Heart right ventricle (tissue), 16 donors: Measurements from ENCODE around the gene ANKRD13D. TPM values are rescaled to one million over a fixed set of nuclear protein-coding genes. Genes with fewer than 3 reads are reported as not detected.

Experiments used
- ATAC-seq, 8 donors: fragments of 200-7000 bp; cut with Tn5 transposase; one replicate each; pipeline ENCODE4 v1.9.1; 2020; ENCODE audit warnings: mild to moderate bottlenecking in 8 of 8, moderate library complexity in 8 of 8, moderate number of reproducible peaks in 1 of 8
- DNase-seq, 2 donors: peaks; one replicate each; pipeline ENCODE4 v3.0.0-alpha.2; 2020
- H3K27ac ChIP-seq, 10 donors: fragments of 200-600 bp; sonication (generic) in 2 of 10; one replicate each; pipeline versions ENCODE4 v1.5.0 to v1.8.0; 2020 to 2022; ENCODE audit warnings: mild to moderate bottlenecking in 3 of 10
- H3K27me3 ChIP-seq, 7 donors: fragments of 200-600 bp; one replicate each; pipeline ENCODE4 v1.8.0; 2021 to 2022; ENCODE audit warnings: mild to moderate bottlenecking in 2 of 7
- H3K36me3 ChIP-seq, 9 donors: fragments of 200-600 bp; sonication (generic) in 1 of 9; one replicate each; pipeline versions ENCODE4 v1.5.0 to v1.8.0; 2020 to 2022; ENCODE audit warnings: mild to moderate bottlenecking in 2 of 9
- H3K4me1 ChIP-seq, 9 donors: fragments of 200-600 bp; sonication (generic) in 1 of 9; one replicate each; pipeline versions ENCODE4 v1.5.0 to v1.8.0; 2020 to 2022; ENCODE audit warnings: mild to moderate bottlenecking in 4 of 9
- H3K4me3 ChIP-seq, 10 donors: fragments of 200-600 bp; sonication (generic) in 2 of 10; one replicate each; pipeline versions ENCODE4 v1.5.0 to v1.8.0; 2020 to 2022; ENCODE audit warnings: mild to moderate bottlenecking in 7 of 10, moderate library complexity in 2 of 10
- H3K9me3 ChIP-seq, 11 donors: fragments of 200-600 bp in 10 of 11; sonication (generic) in 2 of 11; one replicate each; pipeline versions ENCODE4 v1.5.0 to v1.8.0; 2013 to 2022; ENCODE audit warnings: mild to moderate bottlenecking in 2 of 11, control low read depth in 1 of 11, moderate library complexity in 1 of 11
- CTCF ChIP-seq, 9 donors: fragments of 200-600 bp; sonication (generic) in 2 of 9; IDR thresholded peaks; one replicate each; pipeline versions ENCODE4 v1.5.0 to v1.8.0; 2021 to 2022; ENCODE audit warnings: antibody characterized with exemption in 9 of 9, mild to moderate bottlenecking in 5 of 9, moderate library complexity in 1 of 9
- WGBS, 2 donors: extraction: QIAGEN DNeasy Blood & Tissue Kit; methylation state at CpG; one replicate each; pipeline ENCODE4 v1.1.7; 2013; ENCODE audit warnings: inconsistent platforms in 1 of 2; 5-methylcytosine and 5-hydroxymethylcytosine counted together
- intact Hi-C, 10 donors: fragments of 100-400 bp; cut with DNase I; formaldehyde crosslinking; loops; one replicate each; pipeline versions ENCODE4 v1.11.1 to v1.14.2; 2022
- polyA plus RNA-seq, 2 donors: library from polyadenylated mRNA; stranded (reverse); fragments of 200-250 nt; gene quantifications; one replicate each; pipeline ENCODE4 v1.2.3, GENCODE V29; 2013
- total RNA-seq, 10 donors: library from RNA; stranded (reverse); fragmentation: NEBNext Ultra II Directional in 3 of 10; extraction: Animal tissue kit (Norgen Biotek cat#: 25700) in 3 of 10; gene quantifications; one replicate each; pipeline versions ENCODE4 v1.2.1 to v1.2.4, GENCODE V29; 2021 to 2023
- donor health status: Arrhythmogenic right ventricular cardiomyopathy.
- donor health status: ischemic (EF 13 %, LVEDD 7.1; RV severe dilation, severe dysfunction).
- donor health status: healthy with polysubstance abuse.
- donor health status: DM: no; HTN: yes; CAD: no.
- donor health status: DM: no; HTN: no; CAD: no.
- donor health status: ischemic (EF 25% LVEDD 6.9; RV normal size, moderate dysfunction).
- donor health status: ischemic (EF 25% LVEDD 5.7; RV mildly dilated, moderate dysfunction).
- donor health status: healthy.
- donor health status: DM: yes; HTN: yes; CAD: no.
- donor health status: Ischemic cardiomyopathy.
- donor health status: ischemic (EF 35%, LVEDD 5.7; RV mildly dilated, moderate dysfunction).
- donor health status: nonischemic (EF 11% LVEDD 7.7; RV severe dilation, severe dysfunction).
- donor health status: DM: yes; HTN: yes; CAD: no.
- donor health status: PGD.
- donor health status: ischemic (EF 29% LVEDD 5.4; RV normal size, mild dysfunction).
- donor health status: nonischemic (EF 23%, LVEDD 6.1; RV moderate dilation, normal function).

Gene ANKRD13D
- total and polyA plus RNA-seq, 12 donors = 7.9 to 39.4 (median 13.3) TPM

- TF ChIP-seq CTCF (IDR thresholded peaks at IDR 0.05) = no peak
- H3K27ac ChIP-seq = peak overlapping the region; percentile 39 to 98 (median 90)
- WGBS, 2 donors = 30 to 39% methylated on average over 15 of the region's 15 CpGs
- H3K36me3 ChIP-seq = peaks cover 0 to 40% (median 0%) of the 10 kb centered on the region in 9 donors
- no peaks in the 10 kb centered on the region for H3K9me3 ChIP-seq
- H3K27me3 ChIP-seq = no peaks in the 10 kb centered on the region
- intact Hi-C loops = loop anchor here in 5 of 10 donors (2.0 to 10.0 kb wide), 5 partner anchors 19 to 115 kb away; partner anchors contain the start of genes SSH3 (in 2 of the 5) and ANKRD13D (in 1 of the 5)
- H3K4me1 ChIP-seq = peaks cover 57 to 86% (median 82%) of the 10 kb centered on the region in 9 donors
- DNase-seq = peak in 1 of 2 donors; percentile 28
- H3K4me3 ChIP-seq = peak overlapping the region in 9 of 10 donors; percentile 10 to 96 (median 45)
- ATAC-seq = peak in 1 of 8 donors; percentile 6
These were observed 19.5 kb upstream of the ANKRD13D start for GRCh38 chr11:67269401-67270255.

- intact Hi-C loops = loop anchor here in 1 of 10 donors (5.0 kb wide), 1 partner anchor 112 kb away; no protein-coding TSS in a partner anchor
- peak overlapping the region in 9 of 10 donors; percentile 10 to 96 (median 45) for H3K4me3 ChIP-seq
- TF ChIP-seq CTCF (IDR thresholded peaks at IDR 0.05) = no peak
- H3K27me3 ChIP-seq = no peaks in the 10 kb centered on the region
- H3K36me3 ChIP-seq = peaks cover 0 to 49% (median 0%) of the 10 kb centered on the region in 9 donors
- no peaks in the 10 kb centered on the region for H3K9me3 ChIP-seq
- ATAC-seq (peak in 4 of 8 donors; percentile 11 to 23 (median 18)), DNase-seq (peak; percentile 50 to 74)
- H3K4me1 ChIP-seq = peaks cover 66 to 93% (median 90%) of the 10 kb centered on the region in 9 donors
- WGBS, 2 donors = 38 to 47% methylated on average over 28 of the region's 28 CpGs
- peak overlapping the region; percentile 39 to 98 (median 90) for H3K27ac ChIP-seq
These were observed 18.6 kb upstream of the ANKRD13D start for GRCh38 chr11:67270256-67271204.

GRCh38 chr11:67271205-67271540, 17.9 kb upstream of the ANKRD13D start:
- DNase-seq = no peak
- H3K9me3 ChIP-seq = no peaks in the 10 kb centered on the region
- H3K27me3 ChIP-seq = no peaks in the 10 kb centered on the region
- peaks cover 72 to 93% (median 90%) of the 10 kb centered on the region in 9 donors for H3K4me1 ChIP-seq
- peaks cover 0 to 54% (median 0%) of the 10 kb centered on the region in 9 donors for H3K36me3 ChIP-seq
- no peak for ATAC-seq
- H3K27ac ChIP-seq = peak overlapping the region in 9 of 10 donors; percentile 20 to 98 (median 91)
- intact Hi-C loops = loop anchor here in 1 of 10 donors (5.0 kb wide), 1 partner anchor 111 kb away; no protein-coding TSS in a partner anchor
- 68 to 76% methylated on average over 5 of the region's 5 CpGs for WGBS, 2 donors
- peak overlapping the region in 5 of 10 donors; percentile 44 to 96 (median 77) for H3K4me3 ChIP-seq
- no peak for TF ChIP-seq CTCF (IDR thresholded peaks at IDR 0.05)
